NCI-H460 (cell line): ENCODE data around the gene ARHGAP12. TPM values are rescaled to one million over a fixed set of nuclear protein-coding genes. Genes with fewer than 3 reads are reported as not detected.

Source experiments
- DNase-seq: peaks from one replicate; pipeline ENCODE4 v3.0.0-alpha.2; 2016; ENCODE audit warnings: low read depth; ENCODE audit errors: extremely low read depth
- total RNA-seq: library from RNA; depleted of rRNA; stranded (reverse); fragments of >200 nt; shearing (Covaris generic); gene quantifications from 2 replicates; pipeline ENCODE4 v1.2.3, GENCODE V29; 2014

The ARHGAP12 gene
- total RNA-seq, 1 experiment from 2014 or later, result 35.9 TPM

DNA sequence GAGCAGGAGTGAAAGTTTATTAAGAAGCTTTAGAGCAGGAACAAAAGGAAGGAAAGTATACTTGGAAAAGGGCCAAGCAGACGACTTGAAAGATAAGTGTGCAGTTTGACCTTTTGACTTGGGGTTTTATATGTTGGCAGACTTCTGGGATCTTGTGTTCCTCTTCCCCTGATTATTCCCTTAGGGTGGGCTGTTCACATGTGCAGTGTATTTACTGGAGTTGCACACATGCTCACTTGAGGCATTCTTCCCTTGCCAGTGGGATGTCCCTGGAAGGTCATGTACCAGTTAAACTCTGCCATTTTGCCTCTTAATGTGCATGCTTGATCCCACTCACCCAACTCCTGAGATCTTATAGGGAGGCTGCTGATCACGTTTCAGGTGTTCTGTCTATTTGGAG lies 23.4 kb upstream of the ARHGAP12 start:
- DNase-seq, result no peak

DNA sequence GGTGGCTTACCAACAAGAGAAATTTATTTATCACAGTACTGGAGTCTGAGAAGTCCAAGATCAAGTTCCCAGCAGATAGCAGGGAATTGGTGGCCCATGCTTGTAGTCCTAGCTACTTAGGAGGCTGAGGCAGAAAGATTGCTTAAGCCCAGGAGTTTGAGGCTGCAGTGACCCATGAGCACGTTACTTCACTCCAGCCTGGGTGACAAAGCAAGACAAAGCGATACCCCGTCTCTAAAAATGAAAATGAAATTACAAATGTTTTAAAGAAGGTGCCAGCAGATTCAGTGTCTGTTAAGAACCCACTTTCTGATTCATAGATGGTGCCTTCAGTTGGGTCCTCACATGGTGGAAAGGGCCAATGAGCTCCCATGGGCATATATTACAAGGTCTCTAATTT lies 20.6 kb upstream of the ARHGAP12 start:
- no peak for DNase-seq

DNA sequence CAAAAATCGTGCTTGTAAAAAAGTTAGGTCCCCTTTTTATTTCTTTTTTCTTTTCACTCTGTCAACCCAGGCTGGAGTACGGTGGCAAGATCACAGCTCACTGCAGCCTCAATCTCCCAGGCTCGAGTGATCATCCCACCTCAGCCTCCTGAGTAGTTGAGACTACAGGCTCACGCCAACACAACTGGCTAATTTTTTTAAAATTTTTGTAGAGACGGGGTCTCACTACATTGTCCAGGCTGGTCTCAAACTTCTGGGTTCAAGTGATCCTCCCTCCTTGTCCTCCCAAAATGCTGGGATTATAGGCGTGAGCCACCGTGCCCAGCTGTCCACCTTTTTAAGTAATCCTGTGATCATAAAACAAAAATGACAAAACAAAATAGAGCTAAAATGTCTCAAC lies 19.4 kb upstream of the ARHGAP12 start:
- DNase-seq, result no peak

GRCh38 chr10:31947144-31947926 lies 18.7 kb upstream of the ARHGAP12 start:
- DNase-seq, result peak; percentile 79

GRCh38 chr10:31945392-31945791 lies 16.8 kb upstream of the ARHGAP12 start:
- DNase-seq, result no peak

GRCh38 chr10:31944071-31944433 lies 15.4 kb upstream of the ARHGAP12 start:
- DNase-seq, result no peak

- no peak for DNase-seq
Observed at GRCh38 chr10:31942892-31943291, 14.3 kb upstream of the ARHGAP12 start.

DNA sequence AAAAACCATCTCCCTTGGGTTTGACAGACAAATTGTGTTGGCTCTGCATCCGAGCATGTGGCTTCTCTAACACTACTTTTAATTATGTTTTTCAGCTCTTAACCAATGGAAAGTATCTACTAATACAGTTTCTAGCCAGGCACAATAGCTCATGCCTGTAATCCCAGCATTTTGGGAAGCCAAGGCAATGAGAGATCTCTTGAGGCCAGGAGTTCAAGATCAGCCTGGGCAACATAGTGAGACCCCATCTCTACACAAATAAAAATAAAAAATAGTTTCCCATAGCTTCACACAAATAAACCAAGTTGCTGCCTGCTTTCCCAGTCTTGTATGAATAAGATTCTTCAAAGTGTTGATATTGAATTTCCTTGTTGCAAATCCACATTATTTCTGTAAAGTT lies 13.8 kb upstream of the ARHGAP12 start:
- DNase-seq, result no peak

GRCh38 chr10:31940839-31941653 lies 12.4 kb upstream of the ARHGAP12 start:
- peak; percentile 93 for DNase-seq

DNA sequence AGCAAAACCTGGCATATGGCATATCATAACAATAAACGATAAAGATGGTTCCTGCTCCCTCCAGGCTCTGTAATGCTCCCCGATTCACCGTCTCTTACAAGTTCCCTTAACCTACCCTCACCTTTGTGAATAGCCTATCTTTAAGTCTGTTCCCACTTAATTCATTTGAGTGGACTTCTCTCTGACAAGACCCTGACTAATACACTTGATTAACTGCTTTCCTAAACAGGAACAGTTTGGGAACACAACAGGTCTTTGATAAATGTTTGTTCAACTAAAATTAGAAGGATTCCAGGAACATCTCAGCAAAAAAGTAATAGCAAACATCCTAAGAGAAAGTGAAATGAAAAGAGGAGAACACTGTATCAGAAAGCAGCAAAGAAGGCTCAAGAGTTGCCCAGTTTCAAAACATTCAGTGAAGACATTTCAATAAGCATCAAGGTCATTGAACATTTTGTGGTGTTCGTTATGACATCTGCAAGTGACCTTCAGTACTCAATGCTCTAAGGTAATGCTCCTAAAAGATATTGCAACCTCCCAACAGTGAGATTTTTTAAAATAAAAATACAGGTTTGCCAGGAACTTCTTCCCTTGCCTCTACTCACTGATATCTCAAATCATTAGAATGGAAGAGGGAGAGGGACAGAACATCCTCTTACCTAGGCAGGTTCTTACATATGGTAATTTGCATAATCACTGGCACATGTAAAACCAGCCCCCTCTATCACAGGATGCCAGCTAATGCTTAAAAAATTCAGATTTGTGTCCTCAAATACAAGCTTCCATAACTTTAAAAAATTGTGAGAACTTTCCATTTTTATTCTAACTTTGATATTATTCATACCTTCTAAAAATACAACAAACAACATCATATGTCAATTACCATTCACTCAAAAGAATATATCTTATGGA lies 11.4 kb upstream of the ARHGAP12 start:
- no peak for DNase-seq

- DNase-seq, result no peak
Observed at GRCh38 chr10:31937371-31937770, 8.7 kb upstream of the ARHGAP12 start.

GRCh38 chr10:31936933-31937332 lies 8.3 kb upstream of the ARHGAP12 start:
- no peak for DNase-seq

- DNase-seq, result no peak
Observed at GRCh38 chr10:31936086-31936485, 7.5 kb upstream of the ARHGAP12 start.

DNA sequence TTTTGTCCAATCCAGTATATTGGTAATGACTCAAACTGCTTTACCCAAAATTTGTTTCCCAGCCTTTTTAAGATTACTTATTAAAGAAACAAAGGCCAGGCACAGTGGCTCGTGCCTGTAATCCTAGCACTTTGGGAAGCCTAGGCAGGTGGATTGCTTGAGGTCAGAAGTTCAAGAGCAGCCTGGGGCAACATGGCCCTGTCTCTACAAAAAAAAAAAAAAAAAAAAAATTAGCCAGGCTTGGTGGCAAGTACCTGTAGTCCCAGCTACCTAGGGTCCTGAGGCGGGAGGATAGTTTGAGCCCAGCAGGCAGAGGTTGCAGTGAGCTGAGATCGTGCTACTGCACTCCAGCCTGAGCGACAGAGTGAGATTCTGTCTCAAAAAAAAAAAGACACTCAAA lies 7.0 kb upstream of the ARHGAP12 start:
- DNase-seq, result no peak

DNA sequence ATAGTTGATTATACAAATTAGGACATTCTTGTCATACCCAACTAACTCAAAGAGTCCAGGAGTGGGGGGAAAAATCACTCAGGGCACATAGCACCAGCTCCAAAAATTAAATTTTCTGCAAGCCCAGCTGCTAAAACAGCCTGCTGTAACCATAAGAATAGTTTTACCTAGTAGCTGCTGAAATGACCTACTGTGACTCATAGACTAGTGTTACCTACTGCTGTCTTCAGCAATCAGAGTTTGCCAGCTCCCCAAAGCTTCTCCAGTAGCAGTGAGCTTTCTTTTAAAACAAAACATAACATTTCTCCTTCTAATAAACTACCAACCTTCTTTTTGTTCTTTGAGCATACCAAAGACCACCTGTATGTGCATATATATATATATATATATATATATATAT lies 4.2 kb upstream of the ARHGAP12 start:
- DNase-seq, result no peak

- no peak for DNase-seq
Observed at GRCh38 chr10:31930856-31931255, 2.2 kb upstream of the ARHGAP12 start.

GRCh38 chr10:31930023-31930751 lies 1.6 kb upstream of the ARHGAP12 start:
- no peak for DNase-seq

DNA sequence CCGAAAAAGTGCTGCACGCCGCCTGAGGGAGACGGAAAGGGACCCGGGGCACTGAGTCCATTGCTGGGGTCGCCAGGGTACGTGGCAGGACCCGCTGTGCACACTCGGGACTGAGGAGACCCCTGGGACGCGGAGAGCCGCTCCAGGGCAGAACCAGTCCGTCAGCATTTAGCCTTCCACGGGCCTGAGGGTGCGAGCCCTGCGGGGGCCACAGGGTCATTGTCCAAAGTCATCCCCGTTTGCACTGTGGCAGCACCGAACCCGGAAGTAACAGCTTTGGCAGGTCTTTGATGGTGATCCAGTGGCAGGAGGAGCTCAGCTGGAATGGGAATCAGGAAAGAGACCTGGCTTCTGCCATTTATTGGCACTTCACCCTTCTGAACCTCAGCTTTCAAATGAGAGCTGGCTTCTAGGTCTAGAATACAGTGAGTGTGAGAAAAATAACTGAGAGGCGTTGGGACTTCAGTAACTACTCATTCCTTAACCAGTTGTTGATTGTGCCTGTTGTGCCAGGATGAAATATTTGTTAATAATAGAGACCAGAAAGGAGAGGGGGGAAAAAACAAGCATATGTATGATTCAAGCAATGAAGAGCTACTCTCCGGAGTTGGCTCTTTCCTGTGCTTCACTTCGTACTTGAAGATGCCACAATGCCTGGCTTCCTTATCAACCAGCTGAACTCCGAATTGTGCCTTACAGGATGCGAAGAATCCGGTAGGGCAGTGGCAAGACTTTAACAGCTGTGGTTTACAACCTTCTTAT lies 811 bp upstream of the ARHGAP12 start:
- no peak for DNase-seq

DNA sequence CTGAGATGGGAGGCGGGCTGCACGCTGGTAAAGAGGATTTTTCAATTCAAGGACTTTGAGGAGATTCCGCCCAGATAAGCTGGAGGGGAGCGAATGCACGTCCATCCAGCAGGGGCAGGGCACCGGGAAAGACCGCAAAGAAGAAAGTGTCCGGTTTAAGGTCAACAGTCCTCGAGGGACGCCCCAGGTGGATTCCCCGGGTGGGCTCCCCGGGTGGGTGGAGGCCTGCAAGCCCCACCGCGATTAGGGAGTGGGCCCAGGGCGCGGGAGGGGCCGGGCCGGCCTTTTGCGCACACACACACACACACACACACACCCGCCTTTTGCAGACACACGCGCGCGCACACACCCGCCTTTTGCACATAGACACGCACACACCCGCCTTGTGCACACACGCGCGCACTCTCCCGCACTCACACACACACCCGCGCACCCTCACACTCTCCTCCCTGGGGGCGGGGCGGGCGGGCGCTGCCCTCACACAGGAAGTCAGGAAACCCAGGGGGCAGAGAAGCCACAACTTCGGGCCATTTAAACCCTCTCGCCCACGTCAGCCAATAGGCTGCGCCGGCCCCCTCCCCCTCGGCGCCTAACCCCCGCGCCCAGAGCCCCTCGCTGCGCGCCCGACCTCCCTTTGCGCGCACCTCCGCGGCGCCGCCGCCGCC lies 615 bp downstream of the ARHGAP12 start:
- no peak for DNase-seq
